IMR-90 (cell line): ENCODE results near the gene AHCYL1. TPM values are rescaled to one million over a fixed set of nuclear protein-coding genes. Genes with fewer than 3 reads are reported as not detected.
A peak's percentile ranks its signal among the peaks of the same experiment; 100 is the strongest.

Source experiments
- ATAC-seq: fragments of 200-7000 bp; cut with Tn5 transposase; 2 replicates; pipeline ENCODE4 v1.9.1; 2020; ENCODE audit warnings: low read depth, mild to moderate bottlenecking, moderate library complexity
- BruUV-seq: library from RNA; stranded (reverse); fragments of 400-500 nt; replicated peaks from 2 replicates; lab custom pipeline; 2021; lab: Mats Ljungman, UMichigan
- CTCF ChIA-PET: fragments of 300-600 bp; formaldehyde crosslinking; extraction: SDS; loops from one replicate; lab custom pipeline; 2021; ENCODE audit warnings: antibody characterized with exemption; lab: Yijun Ruan, JAX
- POLR2A ChIA-PET: fragments of 300-600 bp; sonication (Branson Sonifier 250); formaldehyde crosslinking; loops from one replicate; lab custom pipeline; 2022; ENCODE audit warnings: antibody characterized with exemption; ENCODE audit not compliant: unreplicated experiment; lab: Charles Lee
- DNase-seq: peaks from one replicate; pipeline ENCODE4 v3.0.0; 2013
- H2AFZ ChIP-seq: replicated peaks from 2 replicates; pipeline ENCODE3; 2013; ENCODE audit warnings: low read length, mild to moderate bottlenecking; ENCODE audit not compliant: poor library complexity
- H2AK5ac ChIP-seq: 2 replicates; pipeline ENCODE4 v1.6.1; 2013; ENCODE audit warnings: low read depth, low read length, inconsistent platforms
- H2AK9ac ChIP-seq: replicated peaks from 2 replicates; pipeline ENCODE3; 2013; ENCODE audit warnings: mild to moderate bottlenecking, low read depth, low read length, moderate library complexity; ENCODE audit not compliant: poor library complexity
- H2BK120ac ChIP-seq: 2 replicates; pipeline ENCODE4 v1.6.1; 2013; ENCODE audit warnings: low read depth, low read length, inconsistent platforms
- H2BK15ac ChIP-seq: 3 replicates; pipeline ENCODE4 v1.6.1; 2013; ENCODE audit warnings: low read depth, low read length, inconsistent platforms
- H2BK20ac ChIP-seq: 2 replicates; pipeline ENCODE4 v1.6.1; 2013; ENCODE audit warnings: low read depth, mild to moderate bottlenecking, inconsistent platforms, low read length, moderate library complexity
- H2BK5ac ChIP-seq: 2 replicates; pipeline ENCODE4 v1.6.1; 2013; ENCODE audit warnings: mild to moderate bottlenecking, low read depth, low read length, inconsistent platforms; ENCODE audit not compliant: poor library complexity, severe bottlenecking
- H3K14ac ChIP-seq: replicated peaks from 2 replicates; pipeline ENCODE4 v1.6.1; 2013; ENCODE audit warnings: low read depth, low read length, inconsistent platforms
- H3K18ac ChIP-seq: 2 replicates; pipeline ENCODE4 v1.6.1; 2013; ENCODE audit warnings: low read depth, low read length, control low read depth
- H3K23ac ChIP-seq: 2 replicates; pipeline ENCODE4 v1.6.1; 2013; ENCODE audit warnings: low read depth, low read length, inconsistent platforms
- H3K27ac ChIP-seq: 2 replicates; pipeline ENCODE4 v1.5.1; 2013; ENCODE audit warnings: mild to moderate bottlenecking, control low read depth, low read length; ENCODE audit not compliant: insufficient read depth
- H3K27me3 ChIP-seq: 2 replicates; pipeline ENCODE4 v1.6.1; 2013; ENCODE audit warnings: low read length; ENCODE audit not compliant: control insufficient read depth, insufficient read depth
- H3K36me3 ChIP-seq: 2 replicates; pipeline ENCODE4 v1.6.1; 2013; ENCODE audit warnings: low read length, mixed read lengths; ENCODE audit not compliant: control insufficient read depth, insufficient read depth
- H3K4ac ChIP-seq: 2 replicates; pipeline ENCODE4 v1.6.1; 2013; ENCODE audit warnings: low read depth, low read length, inconsistent platforms
- H3K4me1 ChIP-seq: 2 replicates; pipeline ENCODE4 v1.6.1; 2013; ENCODE audit warnings: low read length, mixed read lengths; ENCODE audit not compliant: control insufficient read depth, insufficient read depth
- H3K4me2 ChIP-seq: 2 replicates; pipeline ENCODE4 v1.6.1; 2013; ENCODE audit warnings: low read depth, mild to moderate bottlenecking, control low read depth, low read length, moderate library complexity
- H3K4me3 ChIP-seq: 2 replicates; pipeline ENCODE4 v1.5.1; 2013; ENCODE audit warnings: low read depth, mild to moderate bottlenecking, control low read depth, low read length, moderate library complexity; ENCODE audit not compliant: insufficient read depth
- H3K56ac ChIP-seq: 2 replicates; pipeline ENCODE4 v1.6.1; 2013; ENCODE audit warnings: low read length, inconsistent platforms; ENCODE audit not compliant: insufficient read depth; ENCODE audit errors: extremely low read depth
- H3K79me1 ChIP-seq, 2 experiments: 2 replicates each; pipeline ENCODE4 v1.6.1; 2013; ENCODE audit warnings: low read length in 2 of 2, inconsistent platforms in 1 of 2, low read depth in 1 of 2
- H3K9ac ChIP-seq: 2 replicates; pipeline ENCODE4 v1.6.1; 2013; ENCODE audit warnings: low read depth, low read length, control low read depth
- H3K9me1 ChIP-seq: 2 replicates; pipeline ENCODE4 v1.6.1; 2013; ENCODE audit warnings: low read length, inconsistent platforms; ENCODE audit not compliant: insufficient read depth
- H3K9me3 ChIP-seq: 2 replicates; pipeline ENCODE4 v1.6.1; 2013; ENCODE audit warnings: low read length; ENCODE audit not compliant: control insufficient read depth, insufficient read depth
- H4K20me1 ChIP-seq: 2 replicates; pipeline ENCODE4 v1.6.1; 2013; ENCODE audit warnings: low read length, inconsistent platforms; ENCODE audit not compliant: insufficient read depth
- H4K5ac ChIP-seq: 2 replicates; pipeline ENCODE4 v1.6.1; 2013; ENCODE audit warnings: mild to moderate bottlenecking, low read depth, low read length, control low read depth
- H4K8ac ChIP-seq, 2 experiments: 2 replicates each; pipeline ENCODE4 v1.6.1; 2013; ENCODE audit warnings: low read depth in 2 of 2, low read length in 2 of 2, control low read depth in 1 of 2, inconsistent platforms in 1 of 2
- H4K91ac ChIP-seq: 2 replicates; pipeline ENCODE4 v1.6.1; 2013; ENCODE audit warnings: low read depth, low read length, inconsistent platforms; ENCODE audit not compliant: insufficient read depth
- MAZ ChIP-seq: IDR thresholded peaks from 2 replicates; pipeline ENCODE4 v1.6.1; 2012; ENCODE audit warnings: low read depth, mild to moderate bottlenecking, low read length, improper control_type of control experiment, moderate library complexity, borderline replicate concordance
- MXI1 ChIP-seq: IDR thresholded peaks from 2 replicates; pipeline ENCODE4 v1.6.1; 2012; ENCODE audit warnings: low read depth, mild to moderate bottlenecking, low read length, moderate library complexity, borderline replicate concordance
- NFE2L2 ChIP-seq: fragments of 150-350 bp; IDR thresholded peaks from 2 replicates; pipeline ENCODE4 v1.6.1; 2016; ENCODE audit warnings: low read depth, mild to moderate bottlenecking, low read length
- POLR2A ChIP-seq: IDR thresholded peaks from 2 replicates; pipeline ENCODE4 v1.6.1; 2012; ENCODE audit warnings: mild to moderate bottlenecking, low read depth, low read length
- RCOR1 ChIP-seq: IDR thresholded peaks from 2 replicates; pipeline ENCODE4 v1.6.1; 2012; ENCODE audit warnings: mild to moderate bottlenecking, low read length, improper control_type of control experiment; ENCODE audit not compliant: insufficient replicate concordance
- RFX5 ChIP-seq: IDR thresholded peaks from 2 replicates; pipeline ENCODE4 v1.8.0; 2012; ENCODE audit warnings: low read depth, mild to moderate bottlenecking, low read length, moderate library complexity
- SMC3 ChIP-seq: fragments of 150-350 bp; IDR thresholded peaks from 2 replicates; pipeline ENCODE4 v1.6.1; 2016; ENCODE audit warnings: low read depth, mild to moderate bottlenecking, antibody characterized with exemption, low read length, moderate library complexity
- USF2 ChIP-seq: fragments of 150-350 bp; IDR thresholded peaks from 2 replicates; pipeline ENCODE4 v1.6.1; 2017; ENCODE audit warnings: mild to moderate bottlenecking, antibody characterized with exemption, low read length, low read depth
- WGBS, 2 experiments: methylation state at CpG; one replicate each; pipeline versions ENCODE4 v1.1.5 to v1.1.7; 2013; ENCODE audit warnings: missing lambda C conversion rate in 2 of 2; ENCODE audit not compliant: insufficient read length in 1 of 2; ENCODE audit errors: extremely low coverage in 2 of 2; 5-methylcytosine and 5-hydroxymethylcytosine counted together
- dilution Hi-C: fragments of 300-500 bp; cut with HindIII; formaldehyde crosslinking; loops from one replicate; pipeline ENCODE4 v1.14.3; 2018; ENCODE audit warnings: low sequenced_read_pairs; ENCODE audit not compliant: unreplicated experiment
- in situ Hi-C: fragments of 300-500 bp; cut with MboI; formaldehyde crosslinking; loops from 3 replicates; pipeline ENCODE4 v1.14.3; 2019; ENCODE audit warnings: low sequenced_read_pairs, inconsistent platforms, mixed read lengths
- intact Hi-C: fragments of 100-400 bp; cut with micrococcal nuclease; formaldehyde crosslinking; loops from 2 replicates; pipeline ENCODE4 v1.10.0; 2022
- polyA plus RNA-seq, 3 experiments: library from polyadenylated mRNA; depleted of rRNA; stranded (reverse); fragments of >200 nt; gene quantifications; 2 replicates each; pipeline ENCODE4 v1.2.3, GENCODE V29; 2012; ENCODE audit warnings: low replicate concordance in 1 of 3
- total RNA-seq: library from RNA; depleted of rRNA; stranded (reverse); fragments of >200 nt; gene quantifications from 2 replicates; pipeline ENCODE4 v1.2.3, GENCODE V29; 2012
- TF ChIP-seq, protein P1 (sequence below): fragments of 150-350 bp; IDR thresholded peaks from 2 replicates; pipeline ENCODE4 v1.6.1; 2016; ENCODE audit warnings: low read depth, mild to moderate bottlenecking, low read length, moderate library complexity, borderline replicate concordance

AHCYL1 gene
- total and polyA plus RNA-seq, 2 of the 4 experiments (the other 2 are of a cell fraction) = 75.1 to 76.0 TPM

DNA sequence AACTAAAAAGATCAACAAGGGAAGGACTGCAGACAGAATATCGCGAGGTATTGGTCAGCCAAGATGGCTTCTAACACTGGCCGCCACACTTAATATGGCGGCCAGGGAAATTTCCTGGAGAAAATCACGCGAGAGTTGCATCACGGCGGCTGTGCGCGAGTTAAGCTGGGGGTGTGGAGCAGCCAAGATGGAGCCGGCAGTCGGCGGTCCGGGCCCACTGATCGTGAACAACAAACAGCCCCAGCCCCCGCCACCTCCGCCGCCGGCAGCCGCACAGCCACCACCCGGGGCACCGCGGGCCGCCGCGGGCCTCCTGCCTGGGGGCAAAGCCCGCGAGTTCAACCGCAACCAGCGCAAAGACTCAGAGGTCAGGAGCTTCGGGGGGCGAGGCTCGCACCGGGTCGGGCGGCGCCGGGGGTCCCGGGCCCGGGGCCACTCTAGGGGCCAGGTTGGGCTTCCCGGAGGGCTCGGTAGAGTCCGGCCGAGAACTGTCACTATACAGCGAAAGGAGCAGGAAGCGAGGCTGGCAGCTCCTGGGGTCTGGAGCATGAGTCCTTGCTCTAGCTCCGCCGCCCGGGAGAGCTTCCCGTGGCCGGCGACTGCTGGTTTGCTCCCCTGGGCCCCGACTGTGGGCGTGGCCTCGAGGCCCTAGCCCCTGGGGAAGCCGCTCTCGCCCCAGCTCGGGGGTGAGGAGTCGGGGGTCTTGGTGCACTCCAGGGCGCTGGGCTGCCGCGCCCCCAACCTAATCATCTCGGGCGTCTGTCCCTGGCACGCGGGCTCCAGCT, 50.1 kb downstream of the AHCYL1 start, which contains the start of gene STRIP1 (continued):
- TF ChIP-seq RCOR1 (no peak), NFE2L2 (no peak), MAZ (peak; percentile 45; the same call in 1 of the 2 replicates)

- intact Hi-C loops = no loop called here
- TF ChIP-seq MXI1 = peak; percentile 43; the same call in 1 of the 2 replicates
- TF ChIP-seq SMC3 = no peak
- TF ChIP-seq POLR2A = no peak
- TF ChIP-seq, protein P1, sequence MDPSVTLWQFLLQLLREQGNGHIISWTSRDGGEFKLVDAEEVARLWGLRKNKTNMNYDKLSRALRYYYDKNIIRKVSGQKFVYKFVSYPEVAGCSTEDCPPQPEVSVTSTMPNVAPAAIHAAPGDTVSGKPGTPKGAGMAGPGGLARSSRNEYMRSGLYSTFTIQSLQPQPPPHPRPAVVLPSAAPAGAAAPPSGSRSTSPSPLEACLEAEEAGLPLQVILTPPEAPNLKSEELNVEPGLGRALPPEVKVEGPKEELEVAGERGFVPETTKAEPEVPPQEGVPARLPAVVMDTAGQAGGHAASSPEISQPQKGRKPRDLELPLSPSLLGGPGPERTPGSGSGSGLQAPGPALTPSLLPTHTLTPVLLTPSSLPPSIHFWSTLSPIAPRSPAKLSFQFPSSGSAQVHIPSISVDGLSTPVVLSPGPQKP = no peak
- no peak for TF ChIP-seq RFX5
- TF ChIP-seq USF2 = no peak
- Histone ChIP-seq H2BK5ac (peak overlapping the region; percentile 70), H2BK20ac (no peak overlapping the region), H3K9me3 (no peaks in the 10 kb centered on the region), H3K4me3 (peak overlapping the region; percentile 67), H2BK120ac (no peak overlapping the region), H4K20me1 (peaks cover 14% of the 10 kb centered on the region), H3K27ac (peak overlapping the region; percentile 58), H2BK15ac (no peak overlapping the region), H3K56ac (peak overlapping the region; percentile 18), H3K36me3 (peaks cover 18% of the 10 kb centered on the region), H3K9me1 (peaks cover 12% of the 10 kb centered on the region), H4K5ac (peak overlapping the region; percentile 35; the same call in 1 of the 2 replicates), H3K79me1 (peaks cover 26 to 47% of the 10 kb centered on the region in 2 experiments), H4K91ac (no peak overlapping the region; the same call in 1 of the 2 replicates), H4K8ac (peak overlapping the region in 1 of 2 experiments; percentile 6; a peak in 1 of 4 replicates), H2AK9ac (peak overlapping the region; percentile 83), H2AFZ (peak overlapping the region; percentile 95), H3K23ac (peak overlapping the region; percentile 51), H3K4me2 (peak overlapping the region; percentile 100), H2AK5ac (peak overlapping the region; percentile 52), H3K9ac (peak overlapping the region; percentile 94), H3K18ac (no peak overlapping the region), H3K14ac (peak overlapping the region; percentile 77), H3K27me3 (no peaks in the 10 kb centered on the region), H3K4me1 (peaks cover 2% of the 10 kb centered on the region; the same call in 1 of the 2 replicates), H3K4ac (0 out of 2 replicates have a peak overlapping the region, but pooled peaks have one; percentile 6)
- ATAC-seq (peak; percentile 47), DNase-seq (peak; percentile 16)
- in situ Hi-C loops = no loop called here
- ChIA-PET CTCF (interaction anchor here (0.7 to 1.0 kb wide), 2 partner anchors 18 to 656 kb away, joined by 3 read pairs; no protein-coding TSS in a partner anchor), POLR2A (interaction anchor here (0.6 to 1.0 kb wide), 3 partner anchors 15 to 433 kb away, joined by 3 to 12 read pairs (median 3); no protein-coding TSS in a partner anchor)
- no TSS peak for BruUV-seq
- WGBS, 2 experiments = 0% methylated on average over 1 of the region's 16 CpGs; no CpG with 5 or more reads in 1 of the 2 experiments
- dilution Hi-C loops = no loop called here
Observed at GRCh38 chr1:110035236-110035752, 50.7 kb downstream of the AHCYL1 start.
